GM18870 (cell line): ENCODE data around the gene CCL4L2.
"Not testable (repeated sequence)": the region's sequence is repeated elsewhere in the genome, so short reads cannot be mapped to it uniquely, and the experiment has no call there.

Experiments
- ATAC-seq: cut with Tn5 transposase; IDR thresholded peaks from one replicate; pipeline ENCODE4 v1.9.1; 2021; ENCODE audit warnings: moderate library complexity; ENCODE audit not compliant: unreplicated experiment

Gene CCL4L2

DNA sequence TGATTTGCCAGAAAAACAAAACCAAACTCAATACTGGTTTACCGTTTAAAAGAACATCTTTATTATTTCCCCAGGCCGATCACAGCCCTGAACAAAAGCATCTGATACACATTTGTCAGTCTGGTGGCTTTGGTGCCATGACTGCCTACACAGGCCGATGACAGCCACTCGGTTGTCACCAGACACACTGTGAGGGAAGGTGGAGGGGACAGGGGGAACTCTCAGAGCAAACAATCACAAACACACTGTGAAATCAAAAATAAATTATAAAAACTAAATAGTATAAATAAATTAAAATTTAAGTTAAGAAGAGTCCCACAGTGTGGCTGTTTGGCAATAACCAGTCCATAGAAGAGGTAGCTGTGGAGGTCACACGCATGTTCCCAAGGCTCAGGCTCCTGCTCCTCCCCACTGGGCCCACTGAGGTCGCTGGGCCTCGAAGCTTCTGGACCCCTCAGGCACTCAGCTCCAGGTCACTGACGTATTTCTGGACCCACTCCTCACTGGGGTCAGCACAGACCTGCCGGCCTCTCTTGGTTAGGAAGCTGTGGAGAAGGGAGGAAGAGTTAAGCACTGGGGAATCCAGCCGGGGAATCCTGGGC lies 15.9 kb upstream of the CCL4L2 start:
- ATAC-seq, result not testable (repeated sequence)

DNA sequence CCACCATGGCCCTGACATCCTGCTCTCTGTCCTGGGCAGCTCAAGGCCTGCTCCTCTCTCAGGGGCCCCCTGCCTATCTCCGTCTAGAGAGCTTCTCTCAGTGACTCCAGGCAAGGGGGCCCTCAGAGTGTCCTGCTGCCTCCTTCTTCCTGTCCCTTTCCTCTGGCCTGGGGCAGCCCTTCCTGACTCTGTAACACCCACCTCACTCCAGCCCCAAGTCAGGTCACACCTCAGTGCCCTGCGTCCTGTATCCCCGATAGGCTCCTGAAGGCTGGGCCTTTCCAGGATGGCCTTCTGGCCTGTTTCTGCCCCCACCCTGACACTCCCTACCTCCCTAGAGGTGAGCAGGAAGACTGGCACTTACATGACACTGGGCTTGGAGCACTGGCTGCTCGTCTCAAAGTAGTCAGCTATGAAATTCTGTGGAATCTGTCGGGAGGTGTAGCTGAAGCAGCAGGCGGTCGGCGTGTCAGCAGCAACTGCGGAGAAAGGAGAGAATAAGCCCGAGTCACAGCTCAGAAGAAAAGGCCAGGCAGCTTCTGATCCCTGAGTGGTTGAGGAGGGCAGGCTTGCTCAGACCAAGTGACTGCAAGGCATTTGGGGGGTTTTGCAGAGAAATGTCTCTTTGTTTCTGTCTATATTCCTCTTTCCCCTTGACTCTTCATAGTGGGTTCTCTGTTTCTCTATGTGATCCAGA lies 15.3 kb upstream of the CCL4L2 start:
- ATAC-seq, result no peak

DNA sequence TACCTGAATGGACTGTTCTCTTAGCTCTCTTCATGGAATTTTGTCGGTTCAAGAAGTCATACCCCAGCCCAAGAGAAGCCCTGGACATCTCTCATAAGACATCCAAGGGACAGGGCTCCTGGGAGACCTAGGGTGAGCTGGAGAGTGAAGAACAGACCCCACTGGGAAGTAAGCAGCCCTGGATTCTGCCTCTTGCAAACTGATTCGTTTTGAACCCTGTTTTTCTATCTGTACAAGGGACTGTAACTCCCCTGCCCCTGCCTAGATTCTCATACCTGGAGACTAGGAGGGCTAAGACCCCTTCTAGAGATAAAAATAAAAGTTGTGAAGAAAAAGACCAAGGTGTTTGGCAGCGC lies 14.8 kb upstream of the CCL4L2 start:
- no peak for ATAC-seq

DNA sequence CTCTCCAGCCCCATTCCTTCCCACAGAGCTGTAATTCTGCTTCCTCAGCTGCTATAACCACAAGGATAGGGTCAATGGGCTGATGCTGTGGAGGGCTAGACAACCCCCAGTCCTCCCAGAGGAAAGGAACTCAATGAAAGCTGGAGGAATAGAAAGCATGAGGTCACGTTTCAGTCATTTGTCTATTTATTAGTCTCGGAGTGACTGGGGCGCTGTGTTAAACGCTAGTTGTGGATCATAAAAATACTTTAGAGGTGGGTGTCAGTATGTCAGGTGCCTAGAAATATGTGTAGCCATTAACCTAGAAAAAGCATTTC lies 13.5 kb upstream of the CCL4L2 start:
- peak; percentile 27 for ATAC-seq

DNA sequence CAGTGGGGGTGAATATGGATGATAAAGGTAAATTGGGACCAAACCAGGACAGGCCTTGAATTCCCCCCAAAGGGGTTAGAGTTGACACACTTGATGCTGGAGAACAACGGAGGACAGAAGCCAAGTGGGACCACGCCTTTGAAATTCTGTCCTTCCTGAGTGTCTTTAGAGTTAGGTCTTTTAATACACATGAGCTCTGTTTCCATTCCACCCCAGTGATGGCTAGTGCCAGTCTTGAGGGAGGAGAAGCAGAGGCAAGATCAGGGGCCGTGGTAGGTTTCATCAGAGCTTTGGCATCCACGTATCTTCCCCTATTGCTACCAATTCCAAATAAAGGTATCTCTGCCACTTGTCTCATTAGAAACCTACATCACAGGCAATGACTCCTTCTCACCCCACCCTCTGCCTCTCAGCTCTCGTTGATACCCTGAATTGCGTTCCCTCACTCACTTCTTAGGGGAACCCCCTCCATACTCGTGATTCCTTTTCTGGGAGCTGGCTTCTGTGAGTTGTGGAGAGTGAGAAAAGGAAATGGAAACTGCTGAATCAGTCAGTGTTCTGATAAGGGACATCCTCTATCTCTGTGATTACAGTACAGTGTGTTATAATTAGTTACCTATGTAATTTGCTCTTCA lies 11.9 kb upstream of the CCL4L2 start:
- no peak for ATAC-seq

DNA sequence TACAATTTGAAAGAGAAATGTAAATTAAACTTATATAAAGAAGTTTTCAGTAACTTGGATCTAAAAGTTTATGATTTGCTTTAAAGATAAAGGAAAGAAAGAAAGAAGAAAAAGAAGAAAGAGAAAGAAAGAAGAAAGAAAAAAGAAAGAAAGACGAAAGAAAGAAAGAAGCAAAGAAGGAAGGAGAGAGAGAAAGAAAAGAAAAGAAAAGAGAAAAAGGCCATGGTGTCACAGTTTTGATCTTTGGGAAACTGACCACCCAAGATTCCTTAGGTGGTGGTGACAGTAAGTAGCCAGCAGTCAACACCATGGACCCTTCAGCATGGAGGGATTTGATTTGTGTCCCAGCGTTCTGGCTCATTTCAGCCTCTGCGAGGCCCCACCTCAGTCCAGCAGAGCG lies 9.8 kb upstream of the CCL4L2 start:
- not testable (repeated sequence) for ATAC-seq

DNA sequence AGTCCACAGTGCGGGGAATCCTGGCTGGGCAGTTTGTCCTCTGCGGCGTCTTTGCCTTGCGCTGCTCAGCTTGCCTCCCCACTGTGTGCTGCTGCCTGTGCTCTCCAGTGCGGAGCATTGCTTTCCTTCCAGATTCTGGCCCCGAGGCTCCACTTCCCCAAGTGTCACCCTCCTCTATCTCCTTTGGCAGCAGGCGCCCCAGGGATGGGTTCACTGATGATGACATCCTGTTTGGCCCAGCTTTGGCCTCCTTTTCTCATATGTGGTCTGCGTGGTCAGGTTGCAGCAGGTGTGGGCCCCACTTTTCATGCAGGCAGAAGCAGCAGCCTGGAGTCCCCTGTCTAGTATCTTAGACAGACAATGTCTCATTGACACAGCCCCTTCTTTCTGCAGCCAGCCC lies 9.4 kb upstream of the CCL4L2 start:
- not testable (repeated sequence) for ATAC-seq

DNA sequence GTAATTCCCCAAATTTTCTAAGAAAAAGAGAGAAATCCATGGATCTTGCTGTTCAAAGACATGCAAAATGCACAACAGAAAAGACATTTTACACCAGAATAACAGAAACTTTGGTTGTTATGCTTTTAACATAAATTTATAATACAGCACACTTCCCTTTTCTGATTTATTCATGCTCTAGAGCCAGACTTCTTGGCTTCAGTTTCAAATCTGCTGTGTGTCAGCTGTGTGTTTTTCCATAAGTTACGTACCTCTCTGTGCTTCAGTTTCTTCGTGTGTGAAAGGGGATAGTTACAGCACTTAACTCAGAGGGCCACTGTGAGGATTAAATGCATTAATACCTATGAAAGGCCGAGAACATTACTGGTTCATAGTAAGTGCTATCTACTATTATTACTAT lies 7.5 kb upstream of the CCL4L2 start:
- no peak for ATAC-seq

DNA sequence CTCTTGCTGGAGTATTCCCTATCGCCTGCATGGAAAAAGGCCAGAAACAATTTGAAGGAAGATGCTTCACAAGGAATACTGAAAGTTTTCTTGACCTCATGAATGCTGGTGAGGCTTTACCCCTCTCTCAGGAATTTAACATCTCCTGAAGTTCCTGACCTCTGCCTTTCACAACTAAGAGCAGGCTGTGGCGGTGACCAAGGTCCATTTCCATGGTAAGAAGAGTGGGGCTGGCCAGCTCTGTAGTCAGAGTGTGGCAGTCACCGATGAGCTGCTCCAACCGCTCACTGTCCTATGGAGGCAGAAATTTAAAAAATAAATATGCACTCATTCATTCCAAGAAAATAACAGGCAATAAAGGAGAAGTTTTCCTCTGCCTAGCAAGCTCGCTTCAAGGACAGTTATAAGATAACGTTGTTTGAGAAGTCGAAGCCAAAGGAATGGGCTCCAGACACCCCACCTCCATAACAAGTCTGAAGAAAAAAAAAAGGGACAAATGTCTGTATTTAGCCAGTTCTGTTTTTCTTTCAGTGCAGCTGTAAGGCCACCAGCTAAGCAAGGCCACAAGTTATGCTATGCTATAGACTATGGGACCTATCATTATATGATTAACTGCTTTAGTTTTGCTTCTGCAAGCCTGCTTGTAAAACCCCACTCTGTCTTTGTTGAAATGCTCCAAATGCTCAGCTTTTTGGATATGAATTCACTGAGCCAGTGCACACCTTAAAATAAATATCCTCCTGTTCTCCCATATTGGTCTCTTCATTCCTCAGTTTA lies 6.0 kb upstream of the CCL4L2 start:
- no peak for ATAC-seq

DNA sequence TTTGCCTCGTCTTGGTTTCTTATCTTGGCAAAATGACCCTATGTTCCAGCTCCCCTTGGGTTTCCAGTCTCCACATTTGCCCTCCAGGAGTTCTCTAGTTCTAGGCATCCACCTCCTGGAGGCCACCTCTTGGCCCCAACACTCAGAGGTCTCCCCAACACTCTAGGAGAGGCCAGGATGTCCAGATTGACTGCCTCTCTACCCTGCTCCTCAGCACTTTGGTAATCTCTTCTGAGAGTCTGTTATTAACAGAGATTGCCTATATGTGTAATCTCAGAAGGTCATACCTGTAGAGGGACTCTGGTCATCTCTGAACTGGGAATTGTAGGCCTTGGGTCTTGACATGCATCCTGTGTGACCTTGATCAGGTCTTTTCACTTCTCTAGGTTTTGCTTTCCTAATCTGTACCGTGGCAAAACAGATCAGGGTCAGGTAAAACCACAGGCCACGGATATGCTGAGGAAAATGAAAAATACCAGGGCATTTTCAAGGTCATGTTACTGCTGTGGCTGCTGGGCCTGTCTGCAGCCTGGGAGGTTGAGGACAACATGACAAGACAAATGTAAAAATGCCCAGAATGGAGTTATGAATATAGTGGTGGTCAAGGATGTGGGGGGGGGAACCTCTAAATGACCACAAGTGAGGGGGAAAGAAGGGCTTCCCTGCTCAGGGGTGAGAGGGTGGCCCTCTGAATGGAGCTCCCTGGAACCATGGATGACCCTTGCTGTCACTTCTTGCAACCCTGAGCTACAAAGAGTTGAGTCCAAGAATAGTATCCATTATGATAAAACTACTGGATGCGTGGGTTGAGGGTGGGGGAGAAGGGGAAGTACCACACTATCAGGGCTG lies 5.0 kb upstream of the CCL4L2 start:
- no peak for ATAC-seq

DNA sequence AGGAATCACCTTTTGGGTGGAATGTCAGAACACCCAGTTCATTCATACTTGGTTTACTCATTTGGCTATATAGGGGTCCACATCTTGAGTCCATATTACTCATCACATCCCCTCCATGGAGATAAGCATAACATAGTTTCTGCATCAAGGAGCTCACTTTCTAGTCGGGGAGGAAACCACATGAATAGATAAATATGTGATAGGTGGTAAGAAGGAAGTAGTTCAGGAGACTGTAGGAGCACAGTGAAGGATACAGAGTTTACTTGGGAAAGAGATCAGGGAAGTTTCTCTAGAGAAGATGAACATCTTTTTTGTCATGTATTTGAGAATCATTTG lies 4.4 kb upstream of the CCL4L2 start:
- ATAC-seq, result not testable (repeated sequence)

DNA sequence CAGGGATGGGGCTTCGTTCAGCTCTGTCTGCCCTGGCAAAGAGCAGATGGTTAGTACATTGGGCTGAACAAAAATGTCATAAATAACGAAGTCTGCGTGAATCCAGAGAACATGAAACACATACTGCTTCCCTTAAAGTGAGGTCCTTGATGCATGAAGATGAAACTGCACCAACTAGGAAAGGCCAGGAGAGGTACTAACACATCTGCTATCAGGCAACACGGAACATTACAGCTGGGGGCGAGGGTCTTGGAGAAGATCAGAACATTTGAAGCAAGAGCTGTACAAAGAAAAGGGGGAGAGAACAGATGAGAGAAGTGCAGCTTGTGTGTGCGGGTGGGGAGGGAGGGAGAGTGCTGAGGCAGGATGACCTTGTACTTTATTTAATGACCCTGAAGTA lies 3.5 kb upstream of the CCL4L2 start:
- ATAC-seq, result not testable (repeated sequence)

DNA sequence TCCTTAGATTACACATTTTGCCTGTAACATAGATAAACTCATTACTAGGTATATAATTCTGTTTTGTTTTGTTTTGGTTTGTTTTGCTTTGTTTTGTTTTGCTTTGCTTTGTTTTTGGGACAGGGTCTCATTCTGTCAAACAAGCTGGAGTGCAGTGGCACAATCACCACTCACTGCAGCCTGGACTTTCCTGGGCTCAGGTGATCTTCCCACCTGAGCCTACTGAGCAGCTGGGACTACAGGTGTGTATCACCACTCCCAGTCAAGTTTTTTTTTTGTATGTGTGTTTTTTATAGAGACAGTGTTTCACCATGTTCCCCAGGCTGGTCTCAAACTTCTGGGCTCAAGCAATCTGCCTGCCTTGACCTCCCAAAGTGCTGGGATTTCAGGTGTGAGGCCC lies 1.3 kb upstream of the CCL4L2 start:
- no peak for ATAC-seq

DNA sequence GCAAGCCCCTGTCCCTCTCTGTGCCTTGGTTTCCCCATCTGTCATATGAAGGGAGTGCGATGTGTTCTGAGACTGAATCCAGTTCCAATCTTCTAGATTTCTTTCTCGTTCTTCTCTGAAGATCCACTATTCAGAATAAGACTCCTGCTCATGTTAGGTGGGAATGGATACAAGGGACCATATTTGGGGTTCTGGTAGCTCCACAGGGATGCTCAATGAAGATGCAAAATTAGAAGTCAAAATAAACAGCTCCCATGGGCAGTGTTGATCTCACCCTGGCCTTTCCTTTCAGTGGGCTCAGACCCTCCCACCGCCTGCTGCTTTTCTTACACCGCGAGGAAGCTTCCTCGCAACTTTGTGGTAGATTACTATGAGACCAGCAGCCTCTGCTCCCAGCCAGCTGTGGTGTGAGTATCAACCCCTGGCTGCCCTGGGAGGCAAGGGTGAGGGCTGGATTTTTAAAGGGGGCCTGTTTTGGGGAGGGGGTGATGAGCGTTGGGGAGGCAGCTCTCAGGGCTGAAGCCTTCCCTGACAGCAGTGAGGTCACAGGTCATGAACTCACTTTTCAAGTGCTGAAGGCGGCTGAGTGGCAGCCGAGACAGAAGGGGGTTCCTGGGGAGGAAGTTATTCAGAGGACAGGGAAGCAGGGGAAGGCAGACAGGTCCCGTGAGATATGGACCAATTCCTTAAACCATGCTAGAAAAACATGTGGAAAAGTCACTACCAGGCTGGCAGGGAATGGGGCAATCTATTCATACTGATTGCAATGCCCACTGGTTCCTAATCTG lies 815 bp downstream of the CCL4L2 start:
- ATAC-seq, result not testable (repeated sequence)

DNA sequence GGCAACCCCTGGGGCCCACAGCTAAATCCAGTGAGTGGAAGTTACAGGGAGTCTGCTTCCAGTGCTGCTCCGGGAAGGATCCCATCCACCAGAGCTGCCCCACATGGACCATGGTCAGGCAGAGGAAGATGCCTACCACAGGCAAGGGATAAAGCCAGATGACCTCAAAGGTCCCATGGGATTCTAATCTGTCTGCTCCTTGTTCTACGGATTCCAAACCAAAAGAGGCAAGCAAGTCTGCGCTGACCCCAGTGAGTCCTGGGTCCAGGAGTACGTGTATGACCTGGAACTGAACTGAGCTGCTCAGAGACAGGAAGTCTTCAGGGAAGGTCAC lies 1.4 kb downstream of the CCL4L2 start:
- no peak for ATAC-seq

DNA sequence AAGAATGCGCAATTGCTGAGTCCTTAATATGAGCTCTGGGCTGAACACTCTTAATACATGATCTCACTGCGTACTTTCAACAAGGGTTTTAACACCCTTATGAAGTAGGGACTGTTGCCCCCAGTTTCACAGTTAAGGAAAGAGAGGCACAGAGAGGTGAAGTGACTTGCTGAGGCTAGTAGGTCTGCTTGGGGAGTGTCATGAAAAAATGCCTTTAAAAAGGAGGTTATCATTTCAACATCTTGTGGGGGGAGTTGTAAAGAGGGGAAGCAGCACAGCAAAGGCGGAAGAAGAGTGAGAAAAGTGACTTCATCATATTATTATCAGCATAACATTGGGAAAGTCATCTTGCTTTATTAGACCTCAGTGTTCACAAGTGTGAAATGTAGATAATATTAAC lies 2.1 kb downstream of the CCL4L2 start:
- ATAC-seq, result no peak

DNA sequence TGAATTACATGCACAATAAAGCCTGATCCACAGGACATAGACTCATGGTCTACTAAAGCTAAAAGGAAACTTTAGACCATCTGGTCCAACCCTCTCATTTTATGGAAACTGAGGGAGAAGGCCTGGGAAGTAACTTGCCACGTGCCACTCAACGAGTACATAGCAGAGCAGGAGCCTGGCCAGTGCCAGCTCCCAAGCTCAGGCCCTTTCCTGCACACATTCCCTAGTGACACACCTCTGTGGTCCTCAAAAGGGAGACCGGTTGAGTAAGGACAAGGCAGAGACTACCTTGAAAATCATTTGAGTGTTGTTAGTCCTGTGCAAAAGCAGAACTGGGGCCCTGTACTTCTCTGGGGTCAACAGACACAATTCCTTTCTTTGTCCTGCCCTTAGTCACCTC lies 2.8 kb downstream of the CCL4L2 start:
- no peak for ATAC-seq

DNA sequence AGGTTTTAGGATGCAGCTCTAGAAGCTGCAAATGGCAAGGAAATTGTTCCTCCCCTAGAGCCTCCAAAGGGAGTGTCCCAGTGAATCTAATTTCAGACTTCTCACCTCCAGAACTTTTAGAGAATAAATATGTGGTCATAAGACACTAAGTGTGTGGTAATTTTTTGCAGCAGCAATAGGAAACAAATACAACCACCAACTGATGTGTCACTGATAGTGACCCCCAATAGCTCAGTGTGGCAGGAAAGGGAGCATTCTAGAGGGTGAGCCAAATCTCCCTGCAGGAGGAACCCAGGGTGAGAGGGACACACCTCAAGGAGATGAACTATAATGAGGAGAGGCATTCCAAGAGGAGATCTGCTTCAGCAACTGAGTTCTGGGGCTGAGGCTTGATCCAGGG lies 4.1 kb downstream of the CCL4L2 start:
- no peak for ATAC-seq

DNA sequence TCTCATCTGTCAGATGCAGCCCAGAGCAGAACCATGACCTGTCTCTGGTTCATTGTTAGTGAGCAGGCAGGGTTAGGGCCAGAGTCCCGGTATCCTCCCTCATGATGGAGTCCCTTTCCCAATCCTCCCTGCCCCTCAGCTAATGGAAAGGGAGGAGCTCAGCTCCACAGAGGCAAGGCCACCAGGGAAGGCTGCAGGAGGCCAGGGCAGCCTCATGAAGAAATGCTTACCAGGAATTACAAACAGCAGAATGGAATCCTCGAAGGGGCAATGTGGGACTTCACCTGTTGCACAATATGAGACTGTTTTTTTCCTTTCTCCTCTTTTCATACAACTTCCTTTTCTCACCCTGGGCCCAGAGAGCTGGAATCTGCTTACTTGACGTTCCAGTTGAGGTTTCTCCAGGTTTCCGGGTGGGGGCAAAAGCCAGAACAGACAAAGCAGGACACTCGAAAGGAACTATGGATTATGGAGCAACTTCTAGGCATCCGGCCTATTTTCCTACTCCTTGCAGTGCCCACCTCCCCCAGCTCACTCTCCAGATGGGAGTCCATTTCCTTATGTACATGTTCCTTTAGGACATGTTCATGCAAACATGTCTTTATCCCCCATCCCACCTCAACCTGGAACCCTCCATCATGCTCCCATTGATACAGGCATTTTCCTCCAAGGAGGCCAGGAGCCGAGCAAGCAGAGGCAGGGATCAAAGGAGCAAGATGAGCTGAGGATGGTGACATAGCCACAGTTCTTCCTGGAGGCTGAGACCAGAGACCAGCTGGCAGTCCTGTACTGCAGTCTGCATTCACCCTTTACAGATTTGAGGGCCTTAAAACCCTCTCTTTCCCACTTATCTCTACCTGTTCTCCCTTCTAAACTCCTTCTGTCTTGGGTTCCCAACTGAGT lies 4.8 kb downstream of the CCL4L2 start:
- not testable (repeated sequence) for ATAC-seq
